Liver (tissue), 9 donors: ENCODE data around the gene GALNT1. TPM values are rescaled to one million over a fixed set of nuclear protein-coding genes. Genes with fewer than 3 reads are reported as not detected.

ENCODE experiments used
- DNase-seq: peaks from one replicate; pipeline ENCODE4 v3.0.0-alpha.2; 2017; ENCODE audit warnings: low spot score
- H3K27ac ChIP-seq, 2 donors: one replicate each; pipeline ENCODE4 v1.7.0; 2013; ENCODE audit warnings: inconsistent platforms in 2 of 2, low read length in 2 of 2, control low read depth in 1 of 2, low read depth in 1 of 2, mild to moderate bottlenecking in 1 of 2
- H3K27me3 ChIP-seq, 4 donors: one replicate each; pipeline versions ENCODE4 v1.6.1 to v1.7.0; 2013; ENCODE audit warnings: low read length in 3 of 4, inconsistent platforms in 1 of 4, mild to moderate bottlenecking in 1 of 4, moderate library complexity in 1 of 4; ENCODE audit not compliant: control insufficient read depth in 4 of 4, insufficient read depth in 4 of 4
- H3K36me3 ChIP-seq, 4 donors: one replicate each; pipeline versions ENCODE4 v1.6.1 to v1.7.0; 2013; ENCODE audit warnings: low read length in 3 of 4, mild to moderate bottlenecking in 3 of 4, low read depth in 1 of 4, moderate library complexity in 1 of 4; ENCODE audit not compliant: control insufficient read depth in 4 of 4, insufficient read depth in 3 of 4
- H3K4me1 ChIP-seq, 4 donors: one replicate each; pipeline versions ENCODE4 v1.6.1 to v1.7.0; 2013; ENCODE audit warnings: low read length in 3 of 4, mild to moderate bottlenecking in 3 of 4, moderate library complexity in 1 of 4; ENCODE audit not compliant: control insufficient read depth in 4 of 4, insufficient read depth in 4 of 4
- H3K4me3 ChIP-seq, 3 donors: one replicate each; pipeline versions ENCODE4 v1.6.1 to v1.7.0; 2013; ENCODE audit warnings: low read length in 3 of 3, control low read depth in 1 of 3, low read depth in 1 of 3, mild to moderate bottlenecking in 1 of 3
- H3K9ac ChIP-seq, 2 donors: one replicate each; pipeline ENCODE4 v1.7.0; 2013; ENCODE audit warnings: low read length in 2 of 2, mild to moderate bottlenecking in 2 of 2, moderate library complexity in 2 of 2, control low read depth in 1 of 2, low read depth in 1 of 2
- H3K9me3 ChIP-seq, 4 donors: one replicate each; pipeline versions ENCODE4 v1.6.1 to v1.7.0; 2013; ENCODE audit warnings: low read length in 3 of 4; ENCODE audit not compliant: control insufficient read depth in 4 of 4
- ATF3 ChIP-seq: IDR thresholded peaks from 2 replicates; pipeline ENCODE4 v1.6.1; 2016; ENCODE audit warnings: antibody characterized with exemption
- CTCF ChIP-seq: fragments of 150-350 bp; IDR thresholded peaks from 2 replicates; pipeline ENCODE4 v1.5.1; 2017; ENCODE audit warnings: improper control_type of control experiment, low read depth, low read length; ENCODE audit not compliant: missing input control
- EGR1 ChIP-seq, 2 donors: IDR thresholded peaks; 2 replicates each; pipeline ENCODE4 v1.6.1; 2016 to 2018; ENCODE audit warnings: antibody characterized with exemption in 2 of 2, low read depth in 2 of 2
- FOXA2 ChIP-seq: IDR thresholded peaks from 2 replicates; pipeline ENCODE4 v1.6.1; 2016; ENCODE audit warnings: antibody characterized with exemption
- GABPA ChIP-seq, 2 donors: IDR thresholded peaks in 1 of 2; conservative IDR thresholded peaks in 1 of 2; 2 replicates each; pipeline ENCODE4 v1.6.1; 2016; ENCODE audit warnings: antibody characterized with exemption in 2 of 2, mild to moderate bottlenecking in 1 of 2, moderate library complexity in 1 of 2
- HNF4A ChIP-seq, 2 donors: conservative IDR thresholded peaks; 2 replicates each; pipeline ENCODE4 v1.6.1; 2016; ENCODE audit warnings: antibody characterized with exemption in 2 of 2, mild to moderate bottlenecking in 2 of 2
- MAX ChIP-seq: IDR thresholded peaks from 2 replicates; pipeline ENCODE4 v1.6.1; 2016; ENCODE audit warnings: antibody characterized with exemption
- NR2F2 ChIP-seq: IDR thresholded peaks from 2 replicates; pipeline ENCODE4 v1.6.1; 2016; ENCODE audit warnings: antibody characterized with exemption
- RAD21 ChIP-seq, 2 donors: IDR thresholded peaks; 2 replicates each; pipeline ENCODE4 v1.6.1; 2016; ENCODE audit warnings: antibody characterized with exemption in 2 of 2, mild to moderate bottlenecking in 2 of 2
- REST ChIP-seq: IDR thresholded peaks from 2 replicates; pipeline ENCODE4 v1.6.1; 2016; ENCODE audit warnings: antibody characterized with exemption, mild to moderate bottlenecking
- RXRA ChIP-seq, 2 donors: IDR thresholded peaks; 2 replicates each; pipeline ENCODE4 v1.6.1; 2017 to 2018; ENCODE audit warnings: antibody characterized with exemption in 2 of 2, mild to moderate bottlenecking in 1 of 2
- YY1 ChIP-seq: IDR thresholded peaks from 2 replicates; pipeline ENCODE4 v1.6.1; 2016; ENCODE audit warnings: antibody characterized with exemption, mild to moderate bottlenecking
- ZBTB33 ChIP-seq: IDR thresholded peaks from 2 replicates; pipeline ENCODE4 v1.6.1; 2016; ENCODE audit warnings: antibody characterized with exemption
- WGBS: extraction: QIAGEN DNeasy Blood & Tissue Kit; methylation state at CpG from one replicate; pipeline ENCODE4 v1.1.7; 2013; 5-methylcytosine and 5-hydroxymethylcytosine counted together
- polyA plus RNA-seq, 2 donors: library from polyadenylated mRNA; stranded (reverse) in 1 of 2; unstranded in 1 of 2; fragments of 200-250 nt in 1 of 2; fragments of >200 nt in 1 of 2; fragmentation: Nextera tagmentation in 1 of 2; extraction: Ambion mirVana in 1 of 2; gene quantifications; one replicate each; pipeline versions ENCODE4 v1.2.1 to v1.2.3, GENCODE V29; 2013 to 2015
- total RNA-seq, 2 donors: library from RNA; depleted of rRNA; stranded (reverse); fragments of >200 nt; gene quantifications; one replicate each; pipeline ENCODE4 v1.2.3, GENCODE V29; 2014
- donor health status: healthy.
- donor health status: healthy.
- donor health status: healthy.
- donor health status: healthy.
- donor health status: healthy.

The GALNT1 gene
- total and polyA plus RNA-seq, 4 donors, result 13.9 to 42.2 (median 26.5) TPM

- WGBS, result 81% methylated on average over 3 of the region's 3 CpGs
- H3K27ac ChIP-seq, result no peak overlapping the region
- DNase-seq, result no peak
- peaks cover 1 to 6% (median 4%) of the 10 kb centered on the region in 4 donors for H3K36me3 ChIP-seq
- no peaks in the 10 kb centered on the region for H3K4me1 ChIP-seq
- no peak overlapping the region for H3K4me3 ChIP-seq
- no peak overlapping the region for H3K9ac ChIP-seq
- H3K27me3 ChIP-seq, result no peaks in the 10 kb centered on the region
- no peak for TF ChIP-seq HNF4A (conservative IDR thresholded peaks at IDR 0.05)
- no peak for TF ChIP-seq ZBTB33
- TF ChIP-seq RXRA (IDR thresholded peaks at IDR 0.05), result no peak
- TF ChIP-seq REST, result no peak
- no peak for TF ChIP-seq RAD21 (IDR thresholded peaks at IDR 0.05)
- TF ChIP-seq EGR1 (IDR thresholded peaks at IDR 0.05; ENCODE audit: low read depth in 2 of 2), result no peak
- no peak for TF ChIP-seq GABPA (IDR thresholded peaks at IDR 0.05 in 1 of 2, conservative IDR thresholded peaks at IDR 0.05 in 1 of 2)
- TF ChIP-seq ATF3, result no peak
- TF ChIP-seq CTCF, result no peak
- no peak for TF ChIP-seq FOXA2
- TF ChIP-seq NR2F2, result no peak
- TF ChIP-seq YY1, result no peak
- no peak for TF ChIP-seq MAX
- H3K9me3 ChIP-seq, result peaks cover 0 to 3% (median 0%) of the 10 kb centered on the region in 4 donors
Observed at GRCh38 chr18:35662293-35663062, 80.9 kb downstream of the GALNT1 start.
